Kidney (tissue), 14 donors: Measurements from ENCODE around the gene MEAF6. TPM values are rescaled to one million over a fixed set of nuclear protein-coding genes. Genes with fewer than 3 reads are reported as not detected.

ENCODE experiments used
- DNase-seq, 5 donors: peaks; one replicate each; pipeline ENCODE4 v3.0.0-alpha.2; 2013 to 2020
- FAIRE-seq: peaks from 2 replicates; lab custom pipeline; 2012; peaks lifted over from hg19 to GRCh38; lab: Jason Lieb, UNC
- H3K27ac ChIP-seq, 2 donors: one replicate each; pipeline ENCODE4 v1.7.0; 2013; ENCODE audit warnings: low read depth in 2 of 2, low read length in 2 of 2, inconsistent platforms in 1 of 2
- H3K27me3 ChIP-seq: one replicate; pipeline ENCODE4 v1.7.1; 2013; ENCODE audit warnings: low read length, inconsistent platforms; ENCODE audit not compliant: control insufficient read depth, insufficient read depth
- H3K36me3 ChIP-seq, 3 donors: one replicate each; pipeline versions ENCODE4 v1.7.0 to v1.7.1; 2013; ENCODE audit warnings: low read length in 3 of 3, control low read depth in 1 of 3, inconsistent platforms in 1 of 3; ENCODE audit not compliant: insufficient read depth in 3 of 3, control insufficient read depth in 2 of 3
- H3K4me1 ChIP-seq, 3 donors: one replicate each; pipeline versions ENCODE4 v1.7.0 to v1.7.1; 2013; ENCODE audit warnings: low read length in 3 of 3, inconsistent platforms in 1 of 3, low read depth in 1 of 3; ENCODE audit not compliant: control insufficient read depth in 2 of 3, insufficient read depth in 2 of 3
- H3K4me3 ChIP-seq, 3 donors: one replicate each; pipeline versions ENCODE4 v1.7.0 to v1.8.1; 2013; ENCODE audit warnings: low read length in 3 of 3, control low read depth in 1 of 3, inconsistent platforms in 1 of 3
- H3K9ac ChIP-seq, 3 donors: one replicate each; pipeline versions ENCODE4 v1.7.0 to v1.7.1; 2013; ENCODE audit warnings: low read length in 3 of 3, control low read depth in 1 of 3, inconsistent platforms in 1 of 3
- H3K9me3 ChIP-seq, 3 donors: one replicate each; pipeline versions ENCODE4 v1.7.0 to v1.7.1; 2013; ENCODE audit warnings: low read length in 3 of 3, control low read depth in 1 of 3, inconsistent platforms in 1 of 3; ENCODE audit not compliant: control insufficient read depth in 2 of 3, insufficient read depth in 1 of 3
- intact Hi-C: fragments of 100-400 bp; cut with DNase I; formaldehyde crosslinking; loops from one replicate; pipeline ENCODE4 v1.11.1; 2022
- polyA plus RNA-seq: library from polyadenylated mRNA; stranded (reverse); fragments of 350-450 nt; fragmentation: Illumina TruSeq; extraction: RNeasy Lipid Tissue Mini Kit (QIAGEN cat#74804); gene quantifications from one replicate; pipeline ENCODE4 v1.2.3, GENCODE V29; 2014; ENCODE audit warnings: low read depth, low replicate concordance; ENCODE audit not compliant: insufficient read depth
- total RNA-seq: library from RNA; stranded (reverse); fragmentation: NEBNext Ultra II Directional; extraction: Animal tissue kit (Norgen Biotek cat#: 25700); gene quantifications from one replicate; pipeline ENCODE4 v1.2.1, GENCODE V29; 2021
- TF ChIP-seq, protein P1 (sequence below): IDR thresholded peaks from 3 replicates; pipeline ENCODE4 v1.5.1; 2012; ENCODE audit warnings: mild to moderate bottlenecking, moderate library complexity, borderline replicate concordance; ENCODE audit not compliant: insufficient read depth; ENCODE audit errors: extremely low read depth
- donor health status: control.
- donor health status: control.
- donor health status: control.
- donor health status: control.
- donor health status: control.
- donor health status: DM: yes; HTN: yes; CAD: no.
- donor health status: Normal renal cell carcinoma (clear cell type).

Gene MEAF6
- total and polyA plus RNA-seq, 2 donors from 2014 or later, result 45.7 to 65.8 TPM

DNA sequence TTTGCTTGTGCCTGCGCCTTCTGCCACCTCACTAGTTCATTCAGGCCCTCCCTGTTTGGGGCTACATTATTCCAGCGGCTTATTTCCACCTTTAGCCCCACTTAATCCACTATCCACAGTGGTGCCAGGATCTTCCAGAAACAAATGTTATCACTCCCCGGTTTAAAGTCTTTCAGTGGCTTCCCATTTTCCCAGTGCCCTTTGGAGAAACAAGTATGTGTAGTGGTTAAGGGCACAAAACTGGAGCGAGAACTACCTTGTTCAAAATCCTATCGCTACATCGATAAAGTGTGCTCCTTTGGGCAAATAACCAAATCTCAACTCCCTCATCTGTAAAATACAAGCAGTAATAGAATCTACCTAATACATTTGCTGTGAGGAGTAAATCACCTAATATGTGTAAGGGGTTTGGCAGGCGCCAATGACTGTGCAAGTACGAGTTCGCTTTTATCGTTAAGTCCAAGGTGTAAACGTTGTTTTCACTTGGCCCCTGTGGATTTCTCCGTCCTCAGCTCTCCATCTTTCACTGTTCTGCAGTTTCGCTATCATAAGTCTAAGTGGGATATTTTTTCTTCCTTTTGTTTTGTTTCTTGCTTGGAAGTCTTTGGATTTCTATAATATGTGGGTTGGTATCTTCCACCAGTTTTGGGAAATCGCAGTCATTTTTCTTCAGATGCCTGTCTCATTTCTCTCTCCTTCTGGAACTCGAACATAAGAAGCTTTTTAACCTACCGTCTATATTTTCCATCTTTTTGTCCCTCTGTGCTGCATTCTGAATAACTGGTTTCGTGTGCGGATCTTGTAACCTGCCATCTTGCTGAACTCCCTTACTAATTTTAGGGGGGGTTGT lies 844 bp upstream of the MEAF6 start:
- intact Hi-C loops, result no loop called here
- DNase-seq (no peak), FAIRE-seq (no peak)
- Histone ChIP-seq H3K9ac (peak overlapping the region; percentile 51 to 81 (median 69)), H3K4me3 (peak overlapping the region; percentile 79 to 92 (median 88)), H3K4me1 (peaks cover 0 to 11% (median 7%) of the 10 kb centered on the region in 3 donors), H3K27me3 (no peaks in the 10 kb centered on the region), H3K27ac (peak overlapping the region; percentile 90 to 96), H3K9me3 (no peaks in the 10 kb centered on the region), H3K36me3 (peaks cover 2 to 4% (median 3%) of the 10 kb centered on the region in 3 donors)
- TF ChIP-seq, protein P1, sequence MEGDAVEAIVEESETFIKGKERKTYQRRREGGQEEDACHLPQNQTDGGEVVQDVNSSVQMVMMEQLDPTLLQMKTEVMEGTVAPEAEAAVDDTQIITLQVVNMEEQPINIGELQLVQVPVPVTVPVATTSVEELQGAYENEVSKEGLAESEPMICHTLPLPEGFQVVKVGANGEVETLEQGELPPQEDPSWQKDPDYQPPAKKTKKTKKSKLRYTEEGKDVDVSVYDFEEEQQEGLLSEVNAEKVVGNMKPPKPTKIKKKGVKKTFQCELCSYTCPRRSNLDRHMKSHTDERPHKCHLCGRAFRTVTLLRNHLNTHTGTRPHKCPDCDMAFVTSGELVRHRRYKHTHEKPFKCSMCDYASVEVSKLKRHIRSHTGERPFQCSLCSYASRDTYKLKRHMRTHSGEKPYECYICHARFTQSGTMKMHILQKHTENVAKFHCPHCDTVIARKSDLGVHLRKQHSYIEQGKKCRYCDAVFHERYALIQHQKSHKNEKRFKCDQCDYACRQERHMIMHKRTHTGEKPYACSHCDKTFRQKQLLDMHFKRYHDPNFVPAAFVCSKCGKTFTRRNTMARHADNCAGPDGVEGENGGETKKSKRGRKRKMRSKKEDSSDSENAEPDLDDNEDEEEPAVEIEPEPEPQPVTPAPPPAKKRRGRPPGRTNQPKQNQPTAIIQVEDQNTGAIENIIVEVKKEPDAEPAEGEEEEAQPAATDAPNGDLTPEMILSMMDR, result no peak

DNA sequence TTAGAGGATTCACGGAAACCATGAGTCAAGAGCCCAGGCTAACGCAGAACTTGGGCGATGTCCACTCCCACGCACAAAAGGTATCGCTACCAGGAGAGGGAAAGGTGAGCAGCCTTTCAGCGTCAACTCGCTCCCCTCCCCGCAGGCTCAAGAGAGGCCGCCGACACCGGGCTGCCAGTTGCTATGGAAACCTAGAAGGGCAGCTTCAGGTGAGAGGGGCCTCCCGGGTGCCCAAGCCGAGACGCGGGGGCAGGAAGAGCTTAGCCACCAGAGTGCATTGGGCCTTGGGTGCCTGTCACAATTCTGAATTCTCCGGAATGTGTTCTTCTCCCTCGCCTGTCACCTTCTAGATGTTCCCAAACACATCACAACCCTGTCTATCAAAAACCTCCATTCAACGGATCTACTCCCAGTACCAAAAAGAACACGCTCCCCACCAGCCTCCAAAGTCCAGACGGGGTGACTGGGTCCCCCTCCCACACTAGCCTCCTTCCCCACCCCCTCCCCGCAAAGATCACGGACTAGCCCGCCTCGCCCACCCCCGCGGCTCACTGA lies 694 bp downstream of the MEAF6 start:
- FAIRE-seq, result no peak

DNA sequence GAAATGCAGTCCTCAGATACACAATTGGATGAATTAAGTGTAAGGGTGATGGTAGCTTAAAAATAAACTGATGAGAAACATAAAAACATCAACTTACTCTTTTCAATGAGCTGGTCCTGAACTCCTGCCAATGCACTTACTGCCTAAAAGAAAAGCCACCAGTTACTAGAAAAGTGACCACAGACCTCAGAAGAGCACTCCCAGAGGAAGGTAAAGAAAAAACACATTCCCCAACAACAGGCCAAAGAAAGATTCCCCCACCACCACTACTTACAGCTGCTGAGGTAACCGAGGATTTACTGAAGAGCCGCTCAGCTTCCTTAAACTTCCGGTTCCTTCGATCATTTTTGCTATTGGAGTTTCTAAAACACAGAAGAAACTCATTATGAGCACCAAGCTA lies 5.4 kb downstream of the MEAF6 start:
- Histone ChIP-seq H3K9me3 (no peaks in the 10 kb centered on the region), H3K27ac (no peak overlapping the region), H3K36me3 (peaks cover 5 to 11% (median 8%) of the 10 kb centered on the region in 3 donors), H3K27me3 (no peaks in the 10 kb centered on the region), H3K4me1 (peaks cover 0 to 7% (median 7%) of the 10 kb centered on the region in 3 donors), H3K4me3 (no peak overlapping the region), H3K9ac (no peak overlapping the region)
- peak in 1 of 5 donors; percentile 9 for DNase-seq
- FAIRE-seq, result no peak
- intact Hi-C loops, result no loop called here
- TF ChIP-seq, protein P1, result no peak

More for the DNA sequence above, 694 bp downstream of the MEAF6 start:
- Histone ChIP-seq H3K4me1 (peaks cover 0 to 11% (median 7%) of the 10 kb centered on the region in 3 donors), H3K27me3 (no peaks in the 10 kb centered on the region), H3K9ac (peak overlapping the region; percentile 45 to 69 (median 51)), H3K9me3 (no peaks in the 10 kb centered on the region), H3K36me3 (peaks cover 4 to 10% (median 4%) of the 10 kb centered on the region in 3 donors), H3K4me3 (peak overlapping the region; percentile 69 to 86 (median 79)), H3K27ac (peak overlapping the region in 1 of 2 donors; percentile 63)
- intact Hi-C loops, result no loop called here
- peak in 4 of 5 donors; percentile 70 to 85 (median 76) for DNase-seq
- TF ChIP-seq, protein P1, result no peak
